Muscle of back (tissue), 11 donors: ENCODE results near the gene C14orf132. TPM values are rescaled to one million over a fixed set of nuclear protein-coding genes. Genes with fewer than 3 reads are reported as not detected.

Experiments
- DNase-seq, 3 donors: peaks; one replicate each; pipeline versions ENCODE4 v3.0.0 to v3.0.0-alpha.2; 2013
- polyA plus RNA-seq, 10 donors: library from polyadenylated mRNA; unstranded; fragments of 120-200 nt; gene quantifications; one replicate each; pipeline ENCODE4 v1.2.1, GENCODE V29; 2013; ENCODE audit not compliant: insufficient read length in 10 of 10

Gene C14orf132
- polyA plus RNA-seq, 10 donors = 11.9 to 35.5 (median 17.2) TPM

- DNase-seq = no peak
These were observed 57.8 kb downstream of the C14orf132 start for GRCh38 chr14:96096639-96097610.

- DNase-seq = no peak
These were observed 58.6 kb downstream of the C14orf132 start for GRCh38 chr14:96097752-96098151.

- DNase-seq = peak in 2 of 3 donors; percentile 44 to 53
These were observed 59.3 kb downstream of the C14orf132 start for GRCh38 chr14:96098309-96098998.

GRCh38 chr14:96098999-96099335 is 59.8 kb downstream of the C14orf132 start:
- no peak for DNase-seq

GRCh38 chr14:96100161-96101064 is 61.3 kb downstream of the C14orf132 start:
- peak; percentile 61 to 88 (median 77) for DNase-seq

- no peak for DNase-seq
These were observed 63.1 kb downstream of the C14orf132 start for GRCh38 chr14:96102081-96102856.

- no peak for DNase-seq
These were observed 63.9 kb downstream of the C14orf132 start for GRCh38 chr14:96103075-96103474.

- DNase-seq = no peak
These were observed 64.6 kb downstream of the C14orf132 start for GRCh38 chr14:96103560-96104460.

GRCh38 chr14:96104469-96105057 is 65.4 kb downstream of the C14orf132 start:
- peak; percentile 55 to 78 (median 69) for DNase-seq

GRCh38 chr14:96105089-96105925 is 66.1 kb downstream of the C14orf132 start:
- no peak for DNase-seq

- no peak for DNase-seq
These were observed 66.8 kb downstream of the C14orf132 start for GRCh38 chr14:96105926-96106441.

- DNase-seq = no peak
These were observed 67.7 kb downstream of the C14orf132 start for GRCh38 chr14:96106891-96107290.

GRCh38 chr14:96108061-96108795 is 69.1 kb downstream of the C14orf132 start:
- DNase-seq = no peak

GRCh38 chr14:96108911-96109310 is 69.7 kb downstream of the C14orf132 start:
- no peak for DNase-seq

- no peak for DNase-seq
These were observed 70.6 kb downstream of the C14orf132 start for GRCh38 chr14:96109596-96110355.

GRCh38 chr14:96112032-96112431 is 72.9 kb downstream of the C14orf132 start:
- no peak for DNase-seq

GRCh38 chr14:96114002-96114401 is 74.8 kb downstream of the C14orf132 start:
- DNase-seq = no peak
